Testis (tissue), 2 donors: ENCODE measurements around the gene DNASE1L1.

Source experiments
- POLR2A ChIP-seq: fragments of 450-650 bp; IDR thresholded peaks from one replicate; pipeline ENCODE4 v1.6.1; 2017; ENCODE audit warnings: antibody characterized with exemption, mild to moderate bottlenecking, moderate library complexity
- TF ChIP-seq, protein P1 (sequence below), 3 experiments: fragments of 450-650 bp in 2 of 3; fragments of 200-600 bp in 1 of 3; sonication (generic) in 1 of 3; IDR thresholded peaks; one replicate each; pipeline ENCODE4 v1.5.1; 2016 to 2019; ENCODE audit warnings: antibody characterized with exemption in 3 of 3, mild to moderate bottlenecking in 2 of 3, moderate library complexity in 1 of 3

DNA sequence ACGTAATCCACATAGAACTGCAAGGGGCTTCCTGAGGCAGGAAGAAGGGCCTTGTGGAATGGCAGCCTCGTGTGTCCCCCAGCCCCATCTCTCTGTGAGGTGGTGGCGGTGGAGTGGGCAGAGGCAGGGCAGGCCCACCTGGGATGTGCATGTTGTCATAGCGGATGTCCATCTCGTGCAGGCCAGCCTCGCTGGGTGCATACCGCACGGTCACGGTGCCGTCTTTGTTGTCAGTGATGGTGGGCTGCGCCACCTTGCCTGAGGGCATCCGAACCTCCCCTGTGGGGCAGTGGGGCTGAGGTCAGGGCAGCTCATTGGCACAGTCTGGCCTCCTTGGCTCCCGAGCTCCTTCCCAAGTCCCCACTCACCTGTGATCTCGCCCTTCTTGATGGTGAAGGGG is 55.0 kb downstream of the DNASE1L1 start:
- TF ChIP-seq, protein P1, sequence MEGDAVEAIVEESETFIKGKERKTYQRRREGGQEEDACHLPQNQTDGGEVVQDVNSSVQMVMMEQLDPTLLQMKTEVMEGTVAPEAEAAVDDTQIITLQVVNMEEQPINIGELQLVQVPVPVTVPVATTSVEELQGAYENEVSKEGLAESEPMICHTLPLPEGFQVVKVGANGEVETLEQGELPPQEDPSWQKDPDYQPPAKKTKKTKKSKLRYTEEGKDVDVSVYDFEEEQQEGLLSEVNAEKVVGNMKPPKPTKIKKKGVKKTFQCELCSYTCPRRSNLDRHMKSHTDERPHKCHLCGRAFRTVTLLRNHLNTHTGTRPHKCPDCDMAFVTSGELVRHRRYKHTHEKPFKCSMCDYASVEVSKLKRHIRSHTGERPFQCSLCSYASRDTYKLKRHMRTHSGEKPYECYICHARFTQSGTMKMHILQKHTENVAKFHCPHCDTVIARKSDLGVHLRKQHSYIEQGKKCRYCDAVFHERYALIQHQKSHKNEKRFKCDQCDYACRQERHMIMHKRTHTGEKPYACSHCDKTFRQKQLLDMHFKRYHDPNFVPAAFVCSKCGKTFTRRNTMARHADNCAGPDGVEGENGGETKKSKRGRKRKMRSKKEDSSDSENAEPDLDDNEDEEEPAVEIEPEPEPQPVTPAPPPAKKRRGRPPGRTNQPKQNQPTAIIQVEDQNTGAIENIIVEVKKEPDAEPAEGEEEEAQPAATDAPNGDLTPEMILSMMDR (IDR thresholded peaks at IDR 0.05): no peak
- no peak for TF ChIP-seq POLR2A
